ENCODE results near the gene HSF5.

DNA sequence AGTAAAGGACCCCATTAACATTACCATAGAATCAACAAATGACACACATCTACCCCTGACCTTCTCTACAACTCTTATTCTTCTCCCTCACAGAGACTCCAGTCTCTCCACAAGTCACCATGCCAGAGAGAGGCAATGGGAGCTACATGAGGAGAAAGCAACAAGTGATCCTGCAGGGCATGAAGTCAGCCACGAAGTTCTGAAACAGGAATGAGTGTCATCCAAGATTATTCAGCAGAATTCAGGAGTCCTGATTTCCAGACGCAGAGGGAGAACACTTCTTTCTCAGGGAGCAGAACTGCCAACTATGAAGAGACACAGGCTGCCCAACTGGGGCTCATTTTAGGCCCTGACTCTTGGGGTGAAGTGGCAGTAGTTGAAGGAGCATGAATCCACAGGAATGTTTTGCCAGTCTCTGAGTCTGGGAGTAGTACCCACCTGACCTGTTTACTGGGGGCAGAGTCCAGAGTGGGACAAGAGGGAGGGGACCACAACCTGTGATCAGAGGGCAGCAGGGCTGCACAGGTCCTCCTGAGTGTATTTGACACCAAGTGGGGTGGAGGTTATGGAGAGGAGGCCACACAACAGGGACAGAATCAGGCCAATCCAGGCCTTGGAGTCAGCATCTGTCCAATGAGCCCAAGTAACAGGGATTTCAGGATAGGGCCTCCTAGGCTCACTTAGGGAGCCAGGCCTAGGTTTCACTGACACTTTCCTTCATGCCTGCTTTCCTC is 28.6 kb upstream of the HSF5 start:
- TF ChIP-seq, protein P1, sequence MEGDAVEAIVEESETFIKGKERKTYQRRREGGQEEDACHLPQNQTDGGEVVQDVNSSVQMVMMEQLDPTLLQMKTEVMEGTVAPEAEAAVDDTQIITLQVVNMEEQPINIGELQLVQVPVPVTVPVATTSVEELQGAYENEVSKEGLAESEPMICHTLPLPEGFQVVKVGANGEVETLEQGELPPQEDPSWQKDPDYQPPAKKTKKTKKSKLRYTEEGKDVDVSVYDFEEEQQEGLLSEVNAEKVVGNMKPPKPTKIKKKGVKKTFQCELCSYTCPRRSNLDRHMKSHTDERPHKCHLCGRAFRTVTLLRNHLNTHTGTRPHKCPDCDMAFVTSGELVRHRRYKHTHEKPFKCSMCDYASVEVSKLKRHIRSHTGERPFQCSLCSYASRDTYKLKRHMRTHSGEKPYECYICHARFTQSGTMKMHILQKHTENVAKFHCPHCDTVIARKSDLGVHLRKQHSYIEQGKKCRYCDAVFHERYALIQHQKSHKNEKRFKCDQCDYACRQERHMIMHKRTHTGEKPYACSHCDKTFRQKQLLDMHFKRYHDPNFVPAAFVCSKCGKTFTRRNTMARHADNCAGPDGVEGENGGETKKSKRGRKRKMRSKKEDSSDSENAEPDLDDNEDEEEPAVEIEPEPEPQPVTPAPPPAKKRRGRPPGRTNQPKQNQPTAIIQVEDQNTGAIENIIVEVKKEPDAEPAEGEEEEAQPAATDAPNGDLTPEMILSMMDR (IDR thresholded peaks at IDR 0.05), result no peak
- no peak for TF ChIP-seq POLR2A (IDR thresholded peaks at IDR 0.05)
- TF ChIP-seq POLR2AphosphoS5 (IDR thresholded peaks at IDR 0.05), result no peak

Data from upper lobe of left lung (tissue), 4 donors.